Mesothelial cell of epicardium (in vitro differentiated cells): Measurements from ENCODE around the gene FANCB. TPM values are rescaled to one million over a fixed set of nuclear protein-coding genes. Genes with fewer than 3 reads are reported as not detected.

Experiments used
- DNase-seq, 2 experiments: peaks; one replicate each; pipeline ENCODE4 v3.0.0; 2021; ENCODE audit warnings: low spot score in 2 of 2; ENCODE audit not compliant: unreplicated experiment in 2 of 2
- H3K27ac Mint-ChIP-seq: 2 replicates; pipeline ENCODE4 v1.8.0; 2021; ENCODE audit warnings: mixed read lengths
- H3K27me3 Mint-ChIP-seq: 2 replicates; pipeline ENCODE4 v1.8.0; 2021; ENCODE audit warnings: low read depth, mixed read lengths
- H3K36me3 Mint-ChIP-seq: 2 replicates; pipeline ENCODE4 v1.8.0; 2021; ENCODE audit warnings: mixed read lengths
- H3K4me1 Mint-ChIP-seq: 2 replicates; pipeline ENCODE4 v1.8.0; 2021; ENCODE audit warnings: mixed read lengths
- H3K4me3 Mint-ChIP-seq: 2 replicates; pipeline ENCODE4 v1.8.0; 2021; ENCODE audit warnings: mild to moderate bottlenecking, moderate library complexity, mixed read lengths
- H3K9me3 Mint-ChIP-seq: 2 replicates; pipeline ENCODE4 v1.8.0; 2021; ENCODE audit warnings: mixed read lengths
- total RNA-seq: library from RNA; stranded (reverse); gene quantifications from 3 replicates; pipeline ENCODE4 v1.2.1, GENCODE V29; 2021
- TF ChIP-seq, protein P1 (sequence below): fragments of 200-600 bp; sonication (generic); IDR thresholded peaks from one replicate; pipeline ENCODE4 v1.5.0; 2021; ENCODE audit warnings: antibody characterized with exemption; ENCODE audit not compliant: unreplicated experiment

Gene FANCB
- total RNA-seq, 1 donor from 2014 or later = 6.2 TPM

DNA sequence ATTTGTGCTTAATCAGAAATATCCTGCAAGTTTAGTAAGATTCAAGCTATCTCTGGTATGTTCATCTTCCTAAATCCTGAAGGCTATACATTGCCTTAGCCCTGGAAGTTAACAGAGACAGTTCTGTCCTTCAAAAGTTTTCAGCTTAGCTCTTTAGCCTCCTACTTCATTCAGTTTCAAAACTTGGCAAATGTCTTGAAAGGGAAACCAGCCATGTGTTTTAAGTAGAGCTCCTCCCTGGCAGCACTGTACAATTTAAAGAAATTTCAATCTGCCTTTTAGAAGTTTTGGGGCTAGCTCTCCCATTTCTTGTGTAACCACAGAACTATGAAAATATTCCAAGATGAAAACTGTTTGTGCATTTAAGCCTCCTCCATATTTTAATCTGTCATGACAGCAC lies 47.0 kb downstream of the FANCB start:
- peaks cover 52% of the 10 kb centered on the region for H3K9me3 Mint-ChIP-seq

GRCh38 chrX:14819769-14820168 lies 53.1 kb downstream of the FANCB start:
- Mint-ChIP-seq H3K4me1 (no peaks in the 10 kb centered on the region), H3K36me3 (no peaks in the 10 kb centered on the region), H3K27ac (no peak overlapping the region), H3K27me3 (no peaks in the 10 kb centered on the region), H3K9me3 (peaks cover 48% of the 10 kb centered on the region), H3K4me3 (no peak overlapping the region)
- TF ChIP-seq, protein P1, sequence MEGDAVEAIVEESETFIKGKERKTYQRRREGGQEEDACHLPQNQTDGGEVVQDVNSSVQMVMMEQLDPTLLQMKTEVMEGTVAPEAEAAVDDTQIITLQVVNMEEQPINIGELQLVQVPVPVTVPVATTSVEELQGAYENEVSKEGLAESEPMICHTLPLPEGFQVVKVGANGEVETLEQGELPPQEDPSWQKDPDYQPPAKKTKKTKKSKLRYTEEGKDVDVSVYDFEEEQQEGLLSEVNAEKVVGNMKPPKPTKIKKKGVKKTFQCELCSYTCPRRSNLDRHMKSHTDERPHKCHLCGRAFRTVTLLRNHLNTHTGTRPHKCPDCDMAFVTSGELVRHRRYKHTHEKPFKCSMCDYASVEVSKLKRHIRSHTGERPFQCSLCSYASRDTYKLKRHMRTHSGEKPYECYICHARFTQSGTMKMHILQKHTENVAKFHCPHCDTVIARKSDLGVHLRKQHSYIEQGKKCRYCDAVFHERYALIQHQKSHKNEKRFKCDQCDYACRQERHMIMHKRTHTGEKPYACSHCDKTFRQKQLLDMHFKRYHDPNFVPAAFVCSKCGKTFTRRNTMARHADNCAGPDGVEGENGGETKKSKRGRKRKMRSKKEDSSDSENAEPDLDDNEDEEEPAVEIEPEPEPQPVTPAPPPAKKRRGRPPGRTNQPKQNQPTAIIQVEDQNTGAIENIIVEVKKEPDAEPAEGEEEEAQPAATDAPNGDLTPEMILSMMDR = no peak
- DNase-seq = no peak

More for the DNA sequence above, 47.0 kb downstream of the FANCB start:
- Mint-ChIP-seq H3K27ac (no peak overlapping the region), H3K27me3 (no peaks in the 10 kb centered on the region), H3K4me3 (no peak overlapping the region), H3K36me3 (peaks cover 3% of the 10 kb centered on the region), H3K4me1 (no peaks in the 10 kb centered on the region)
- DNase-seq = no peak
- TF ChIP-seq, protein P1 = no peak

GRCh38 chrX:14817571-14817970 lies 55.3 kb downstream of the FANCB start:
- Mint-ChIP-seq H3K4me3 (no peak overlapping the region), H3K27ac (no peak overlapping the region), H3K36me3 (no peaks in the 10 kb centered on the region), H3K27me3 (no peaks in the 10 kb centered on the region), H3K4me1 (no peaks in the 10 kb centered on the region), H3K9me3 (peaks cover 43% of the 10 kb centered on the region)
- TF ChIP-seq, protein P1 = no peak
- no peak for DNase-seq

GRCh38 chrX:14802943-14803710 lies 69.7 kb downstream of the FANCB start:
- peaks cover 55% of the 10 kb centered on the region for H3K9me3 Mint-ChIP-seq
- no peak overlapping the region for H3K4me3 Mint-ChIP-seq
- H3K36me3 Mint-ChIP-seq = peaks cover 2% of the 10 kb centered on the region
- H3K27me3 Mint-ChIP-seq = no peaks in the 10 kb centered on the region
- DNase-seq = no peak
- H3K27ac Mint-ChIP-seq = no peak overlapping the region
- TF ChIP-seq, protein P1 = no peak
- peaks cover 12% of the 10 kb centered on the region for H3K4me1 Mint-ChIP-seq

- no peaks in the 10 kb centered on the region for H3K36me3 Mint-ChIP-seq
- H3K27me3 Mint-ChIP-seq = no peaks in the 10 kb centered on the region
- H3K4me1 Mint-ChIP-seq = peaks cover 12% of the 10 kb centered on the region
- TF ChIP-seq, protein P1 = no peak
- peak overlapping the region; percentile 27 for H3K27ac Mint-ChIP-seq
- H3K4me3 Mint-ChIP-seq = no peak overlapping the region
- DNase-seq = no peak
- H3K9me3 Mint-ChIP-seq = peaks cover 53% of the 10 kb centered on the region
These were observed 71.7 kb downstream of the FANCB start for GRCh38 chrX:14801136-14801535.
